T-helper 17 cell (primary cell): ENCODE results near the gene SPOUT1. TPM values are rescaled to one million over a fixed set of nuclear protein-coding genes. Genes with fewer than 3 reads are reported as not detected.

Source experiments
- ATAC-seq: fragments of 150-1000 bp; cut with Tn5 transposase; 2 replicates; pipeline ENCODE4 v1.10.0; 2021; ENCODE audit warnings: mild to moderate bottlenecking, moderate library complexity
- DNase-seq, 3 donors: peaks; one replicate each; pipeline versions ENCODE4 v3.0.0 to v3.0.0-alpha.2; 2020 to 2021
- H3K9me3 ChIP-seq: one replicate; pipeline ENCODE4 v1.7.0; 2013; ENCODE audit warnings: low read length, mild to moderate bottlenecking; ENCODE audit not compliant: control insufficient read depth, poor library complexity, severe bottlenecking
- H3K27ac Mint-ChIP-seq: one replicate; pipeline ENCODE4 v1.8.0; 2022; ENCODE audit warnings: mild to moderate bottlenecking, moderate library complexity, mixed read lengths
- H3K27me3 Mint-ChIP-seq: one replicate; pipeline ENCODE4 v1.8.0; 2022; ENCODE audit warnings: mixed read lengths
- H3K36me3 Mint-ChIP-seq: one replicate; pipeline ENCODE4 v1.8.0; 2022; ENCODE audit warnings: low read depth, mixed read lengths
- H3K4me1 Mint-ChIP-seq: one replicate; pipeline ENCODE4 v1.8.0; 2022; ENCODE audit warnings: mild to moderate bottlenecking, mixed read lengths
- H3K4me3 Mint-ChIP-seq: one replicate; pipeline ENCODE4 v1.8.0; 2022; ENCODE audit warnings: mild to moderate bottlenecking, moderate library complexity, mixed read lengths
- total RNA-seq, 4 donors: library from RNA in 2 of 4; stranded (reverse) in 2 of 4; gene quantifications; one replicate each; pipeline ENCODE4 v1.2.3 and lab custom pipeline; 2022 to 2026

Gene SPOUT1
- total RNA-seq, 2 donors from 2014 or later = 33.7 to 48.1 TPM

- Mint-ChIP-seq H3K27me3 (no peaks in the 10 kb centered on the region), H3K4me3 (peak overlapping the region; percentile 98), H3K36me3 (no peaks in the 10 kb centered on the region), H3K4me1 (peaks cover 22% of the 10 kb centered on the region), H3K27ac (peak overlapping the region; percentile 96)
- ATAC-seq = no peak
- H3K9me3 ChIP-seq = no peaks in the 10 kb centered on the region
- DNase-seq = no peak
These were observed 59.1 kb downstream of the SPOUT1 start for GRCh38 chr9:128770286-128771030.

Other genes starting within 250 kb of the SPOUT1 start
- 1 to 10 TPM; 3.7 to 3.8 TPM for gene DYNC2I2, start 172.9 kb downstream of the SPOUT1 start, total RNA-seq
- 100 to 1,000 TPM; 223 to 231 TPM for gene SET, start 140.6 kb downstream of the SPOUT1 start, total RNA-seq
- 1 to 10 TPM in 1 of 2 donors, under 1 TPM in 1; 0.96 to 2.0 TPM for gene PKN3, start 127.3 kb downstream of the SPOUT1 start, total RNA-seq
- 10 to 100 TPM; 23.5 to 26.9 TPM for gene ZDHHC12, start 105.7 kb downstream of the SPOUT1 start, total RNA-seq
- gene ZER1, start 57.9 kb downstream of the SPOUT1 start, total RNA-seq = 10 to 100 TPM; 29.4 to 30.0 TPM
- 10 to 100 TPM; 21.6 to 30.8 TPM for gene TBC1D13, start 42.5 kb downstream of the SPOUT1 start, total RNA-seq
- gene ENDOG, start 11.3 kb downstream of the SPOUT1 start, total RNA-seq = 1 to 10 TPM; 7.7 to 7.8 TPM
- gene KYAT1, start 52.2 kb upstream of the SPOUT1 start, total RNA-seq = 1 to 10 TPM; 4.8 to 5.7 TPM
- gene LRRC8A, start 52.3 kb upstream of the SPOUT1 start, total RNA-seq = 10 to 100 TPM; 28.9 to 30.3 TPM
- under 1 TPM in 1 of 2 donors, not detected in 1; 0.45 TPM for gene PHYHD1, start 91.2 kb upstream of the SPOUT1 start, total RNA-seq
- 1 to 10 TPM; 5.1 to 7.4 TPM for gene DOLK, start 117.8 kb upstream of the SPOUT1 start, total RNA-seq
- gene NUP188, start 117.9 kb upstream of the SPOUT1 start, total RNA-seq = 10 to 100 TPM; 62.2 to 75.1 TPM
- gene SH3GLB2, start 198.5 kb upstream of the SPOUT1 start, total RNA-seq = 10 to 100 TPM; 82.2 to 87.1 TPM
- 10 to 100 TPM; 64.2 to 81.4 TPM for gene MIGA2, start 206.8 kb upstream of the SPOUT1 start, total RNA-seq